ENCODE results near the gene MPV17L.

- TF ChIP-seq POLR2A (IDR thresholded peaks at IDR 0.05; ENCODE audit: low read depth, low read length) = no peak
- no peak for TF ChIP-seq POLR2AphosphoS5 (IDR thresholded peaks at IDR 0.05; ENCODE audit: low read depth, low read length)
- TF ChIP-seq TAF1 (IDR thresholded peaks at IDR 0.05; ENCODE audit: borderline replicate concordance, low read depth, low read length) = no peak
These were observed 1.5 kb downstream of the MPV17L start for GRCh38 chr16:15396948-15397594.
